ENCODE data around the gene ERC2.

Gene ERC2

DNA sequence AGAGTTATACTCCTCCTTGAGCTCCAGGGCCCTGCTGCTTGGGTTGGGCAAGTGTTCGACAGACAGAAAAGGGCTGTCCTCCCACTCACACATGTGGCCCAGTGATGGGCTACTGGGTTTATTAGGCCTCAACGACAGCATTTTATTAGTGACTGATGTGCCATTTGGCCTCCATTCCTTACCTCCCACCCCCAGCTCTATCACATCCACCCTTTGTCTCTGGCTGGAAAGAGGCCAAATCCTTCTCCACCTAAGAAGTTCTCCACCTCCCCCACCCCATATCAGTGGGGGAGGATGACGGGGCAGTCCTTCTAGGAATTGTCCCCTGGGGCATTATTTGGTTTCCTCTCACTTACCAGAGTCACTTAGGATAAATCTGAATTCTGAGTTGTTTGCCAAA lies 924.0 kb downstream of the ERC2 start:
- Mint-ChIP-seq H3K4me1 (no peaks in the 10 kb centered on the region), H3K36me3 (no peaks in the 10 kb centered on the region), H3K27me3 (peaks cover 2% of the 10 kb centered on the region), H3K9me3 (no peaks in the 10 kb centered on the region), H3K27ac (no peak overlapping the region), H3K4me3 (no peak overlapping the region)
- DNase-seq (ENCODE audit: low spot score in 2 of 2) (no peak), ATAC-seq (ENCODE audit: low read depth) (no peak)

DNA sequence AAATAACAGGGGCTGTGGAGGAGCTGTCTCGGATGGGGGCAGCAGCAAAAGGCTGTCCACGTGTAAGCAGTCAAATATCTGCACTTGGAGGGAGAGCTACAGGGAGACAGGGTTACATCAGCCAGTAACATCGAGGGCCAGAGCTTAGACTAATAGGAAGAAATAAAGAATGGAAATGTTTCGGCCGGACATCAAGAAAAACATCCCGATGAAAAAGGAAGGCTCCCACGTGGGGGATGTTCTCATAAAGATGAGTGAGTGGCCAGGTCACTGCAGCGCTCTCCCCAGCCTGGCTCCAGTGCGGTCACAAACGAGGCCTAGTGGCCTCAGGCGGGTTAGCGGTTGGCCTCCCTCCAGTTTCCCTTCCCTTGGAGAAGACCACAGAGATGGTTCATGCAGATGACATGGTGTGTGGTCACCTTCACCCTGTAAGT lies 925.1 kb downstream of the ERC2 start:
- no peak for DNase-seq (ENCODE audit: low spot score in 2 of 2)
- no peak for ATAC-seq (ENCODE audit: low read depth)
- Mint-ChIP-seq H3K27ac (no peak overlapping the region), H3K9me3 (no peaks in the 10 kb centered on the region), H3K36me3 (no peaks in the 10 kb centered on the region), H3K4me3 (no peak overlapping the region), H3K27me3 (peaks cover 2% of the 10 kb centered on the region), H3K4me1 (no peaks in the 10 kb centered on the region)

DNA sequence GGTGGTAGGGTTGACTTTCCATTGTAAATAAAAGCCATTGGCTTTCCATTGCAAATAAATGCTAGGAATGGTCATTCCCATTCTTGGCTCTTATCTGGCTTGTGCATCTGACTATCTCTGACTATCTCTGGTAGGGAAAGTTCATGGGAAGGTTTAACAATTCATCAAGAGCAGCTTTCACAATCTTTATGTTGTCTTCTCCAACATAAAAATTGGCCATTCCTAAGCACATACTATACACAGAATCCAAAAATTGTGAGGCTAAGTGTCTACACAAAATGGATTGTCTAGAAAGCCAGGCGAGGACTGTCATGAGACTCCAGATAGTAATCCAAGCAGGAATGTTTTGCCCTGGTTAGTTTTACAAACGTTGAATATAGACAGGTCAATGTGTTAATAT lies 926.8 kb downstream of the ERC2 start:
- H3K9me3 Mint-ChIP-seq = no peaks in the 10 kb centered on the region
- H3K27me3 Mint-ChIP-seq = peaks cover 2% of the 10 kb centered on the region
- no peak overlapping the region for H3K27ac Mint-ChIP-seq
- no peaks in the 10 kb centered on the region for H3K4me1 Mint-ChIP-seq
- ATAC-seq (ENCODE audit: low read depth) = no peak
- DNase-seq (ENCODE audit: low spot score in 2 of 2) = no peak
- H3K4me3 Mint-ChIP-seq = no peak overlapping the region
- no peaks in the 10 kb centered on the region for H3K36me3 Mint-ChIP-seq

DNA sequence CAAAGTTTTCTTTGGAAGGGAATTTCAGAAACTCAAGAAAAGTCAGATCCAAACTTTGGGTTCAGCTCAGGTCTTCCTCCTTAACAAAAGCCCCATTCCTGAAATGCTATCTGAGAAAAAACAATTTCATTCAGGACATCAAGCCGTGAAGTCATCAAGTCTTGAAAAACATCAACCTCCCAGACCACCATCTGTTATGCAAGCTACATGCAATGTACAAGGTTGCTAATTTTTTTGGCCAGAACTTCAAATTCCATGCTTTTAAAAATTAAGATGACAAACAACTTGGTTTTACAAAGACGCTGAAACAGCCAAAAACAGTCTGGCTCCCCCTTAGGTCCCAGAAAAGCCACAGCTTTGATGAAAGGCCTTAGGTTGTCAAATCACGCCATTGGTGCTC lies 927.3 kb downstream of the ERC2 start:
- Mint-ChIP-seq H3K27ac (no peak overlapping the region), H3K9me3 (no peaks in the 10 kb centered on the region), H3K4me1 (no peaks in the 10 kb centered on the region), H3K36me3 (no peaks in the 10 kb centered on the region), H3K4me3 (no peak overlapping the region), H3K27me3 (peaks cover 2% of the 10 kb centered on the region)
- ATAC-seq (ENCODE audit: low read depth) (no peak), DNase-seq (ENCODE audit: low spot score in 2 of 2) (no peak)

DNA sequence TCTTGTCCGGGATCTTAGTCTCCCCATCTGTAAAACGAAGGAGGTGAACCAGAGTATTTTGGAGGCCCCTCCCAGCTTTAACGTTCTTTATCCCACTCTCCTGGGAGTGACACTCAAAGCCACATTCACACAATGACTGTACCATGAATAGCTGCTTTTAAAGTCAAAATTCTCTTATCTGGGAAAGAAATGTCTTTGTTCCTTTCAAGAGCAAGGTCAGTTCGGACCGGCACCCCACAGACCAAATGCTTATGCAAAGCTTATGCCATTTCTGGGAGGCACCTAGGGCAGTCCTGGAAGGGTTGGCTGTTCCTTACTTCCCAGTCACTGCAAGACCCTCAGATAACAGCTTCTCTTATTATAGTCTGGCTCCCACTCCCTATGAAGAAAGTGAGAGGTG lies 927.7 kb downstream of the ERC2 start:
- DNase-seq (ENCODE audit: low spot score in 2 of 2) (no peak), ATAC-seq (ENCODE audit: low read depth) (no peak)
- Mint-ChIP-seq H3K4me3 (no peak overlapping the region), H3K4me1 (no peaks in the 10 kb centered on the region), H3K9me3 (no peaks in the 10 kb centered on the region), H3K27me3 (peaks cover 2% of the 10 kb centered on the region), H3K36me3 (no peaks in the 10 kb centered on the region), H3K27ac (no peak overlapping the region)

DNA sequence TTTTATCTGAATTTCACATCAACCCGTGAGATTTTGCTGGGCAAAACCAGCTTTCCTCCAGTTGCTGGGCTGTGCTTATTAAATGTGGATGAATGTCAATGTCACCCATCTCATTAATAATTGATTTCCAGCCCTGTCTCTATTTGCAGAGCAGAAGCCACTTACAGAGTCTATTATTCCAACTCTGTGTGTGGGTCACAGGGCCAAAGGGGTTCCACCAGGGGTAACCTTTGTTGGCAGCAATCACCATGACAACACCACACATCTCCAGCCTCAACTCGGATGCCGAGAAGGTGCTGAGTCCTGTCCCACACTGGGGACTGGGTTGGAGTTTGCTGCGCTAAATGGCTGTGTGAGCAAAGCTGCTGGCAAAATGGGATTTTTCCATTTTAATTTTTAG lies 930.1 kb downstream of the ERC2 start:
- Mint-ChIP-seq H3K4me3 (no peak overlapping the region), H3K36me3 (no peaks in the 10 kb centered on the region)
- ATAC-seq (ENCODE audit: low read depth) = no peak

DNA sequence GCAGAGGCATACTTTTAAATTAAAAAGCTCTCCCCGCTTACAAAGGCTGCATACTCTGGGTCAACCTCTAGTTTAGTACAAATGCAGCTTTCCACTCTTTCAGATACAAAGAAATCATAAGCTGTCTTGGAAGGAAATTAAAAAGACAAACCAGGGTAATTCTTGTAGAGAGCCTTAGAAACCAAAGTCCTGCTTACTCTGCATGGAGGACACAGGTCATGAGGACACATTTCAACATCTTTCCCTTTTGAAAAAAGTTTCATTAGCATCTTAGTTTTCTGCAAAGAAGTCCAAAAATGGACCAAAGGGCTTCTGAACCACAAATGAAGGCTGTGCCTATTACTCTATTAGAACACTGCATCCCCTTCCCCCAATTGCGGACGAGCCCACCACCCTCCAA lies 930.7 kb downstream of the ERC2 start:
- Mint-ChIP-seq H3K36me3 (no peaks in the 10 kb centered on the region), H3K9me3 (no peaks in the 10 kb centered on the region), H3K4me1 (no peaks in the 10 kb centered on the region), H3K4me3 (no peak overlapping the region), H3K27me3 (no peaks in the 10 kb centered on the region), H3K27ac (no peak overlapping the region)
- DNase-seq (ENCODE audit: low spot score in 2 of 2) (no peak), ATAC-seq (ENCODE audit: low read depth) (no peak)

More for the DNA sequence above, 930.1 kb downstream of the ERC2 start:
- H3K27me3 Mint-ChIP-seq = no peaks in the 10 kb centered on the region
- no peak overlapping the region for H3K27ac Mint-ChIP-seq
- no peaks in the 10 kb centered on the region for H3K9me3 Mint-ChIP-seq
- DNase-seq (ENCODE audit: low spot score in 2 of 2) = no peak
- H3K4me1 Mint-ChIP-seq = no peaks in the 10 kb centered on the region

DNA sequence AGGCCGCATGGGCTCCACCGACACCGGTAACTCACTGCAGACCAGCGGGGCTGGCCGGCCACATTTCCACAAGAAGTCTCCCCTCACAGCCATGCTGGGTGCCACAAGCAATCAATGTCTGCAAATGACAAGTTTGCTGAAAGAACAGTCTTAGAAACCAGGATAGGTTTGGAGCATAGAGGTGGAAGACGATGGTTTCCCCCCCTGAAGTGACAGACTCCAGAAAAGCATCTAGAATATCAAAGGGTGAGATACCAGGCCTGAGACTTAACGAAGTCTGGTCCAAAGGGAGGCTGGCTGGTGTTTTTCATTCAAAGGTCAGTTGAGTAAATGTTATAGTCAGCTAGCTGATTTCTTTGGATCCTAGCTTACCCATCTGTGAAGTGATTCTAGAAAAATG lies 931.1 kb downstream of the ERC2 start:
- DNase-seq (ENCODE audit: low spot score in 2 of 2) = no peak
- Mint-ChIP-seq H3K27ac (no peak overlapping the region), H3K4me3 (no peak overlapping the region), H3K4me1 (no peaks in the 10 kb centered on the region), H3K27me3 (no peaks in the 10 kb centered on the region), H3K9me3 (no peaks in the 10 kb centered on the region), H3K36me3 (no peaks in the 10 kb centered on the region)
- ATAC-seq (ENCODE audit: low read depth) = no peak

DNA sequence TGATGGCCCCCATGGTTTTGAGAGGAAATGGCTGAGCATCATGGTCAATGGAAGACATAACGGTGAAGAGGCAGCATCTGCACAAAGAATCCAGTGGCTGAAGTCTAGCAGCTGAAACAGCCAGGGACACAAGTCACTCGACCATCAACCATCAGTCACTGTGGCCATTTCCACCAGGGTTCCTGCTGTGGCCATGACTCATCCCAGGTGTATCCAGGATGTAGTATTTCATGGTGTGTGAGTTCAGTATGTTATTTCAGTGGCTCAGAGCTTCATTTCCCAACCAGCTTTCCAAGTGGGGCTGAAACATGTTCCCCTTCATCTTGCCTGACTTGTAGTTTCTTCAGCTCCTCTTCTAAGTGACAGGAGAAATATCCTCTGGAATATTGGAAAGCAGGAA lies 933.4 kb downstream of the ERC2 start:
- Mint-ChIP-seq H3K9me3 (no peaks in the 10 kb centered on the region), H3K36me3 (no peaks in the 10 kb centered on the region), H3K4me3 (no peak overlapping the region), H3K27ac (no peak overlapping the region), H3K27me3 (no peaks in the 10 kb centered on the region), H3K4me1 (no peaks in the 10 kb centered on the region)
- no peak for DNase-seq (ENCODE audit: low spot score in 2 of 2)
- ATAC-seq (ENCODE audit: low read depth) = no peak

DNA sequence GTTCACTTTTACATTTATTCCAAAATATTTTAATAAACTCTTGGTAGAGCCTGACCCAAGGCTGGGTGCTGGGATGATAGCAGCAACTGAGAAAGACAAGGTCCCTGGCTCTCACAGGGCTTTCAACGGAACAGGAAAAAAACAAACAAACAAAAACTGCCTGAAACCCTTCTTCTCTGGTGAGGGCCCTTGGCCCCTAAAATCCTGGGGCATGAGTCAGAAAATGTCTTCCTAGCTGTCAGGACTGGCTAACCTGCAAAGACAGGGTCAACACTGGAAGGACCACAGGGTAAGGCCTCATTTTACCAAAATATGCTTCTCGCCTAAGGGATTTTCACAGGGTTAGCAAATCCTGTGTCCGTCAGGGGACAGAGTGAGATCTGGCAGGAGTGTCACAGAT lies 935.5 kb downstream of the ERC2 start:
- Mint-ChIP-seq H3K36me3 (no peaks in the 10 kb centered on the region), H3K4me1 (no peaks in the 10 kb centered on the region), H3K4me3 (no peak overlapping the region), H3K27me3 (no peaks in the 10 kb centered on the region), H3K27ac (no peak overlapping the region), H3K9me3 (no peaks in the 10 kb centered on the region)
- ATAC-seq (ENCODE audit: low read depth) (no peak), DNase-seq (ENCODE audit: low spot score in 2 of 2) (no peak)

DNA sequence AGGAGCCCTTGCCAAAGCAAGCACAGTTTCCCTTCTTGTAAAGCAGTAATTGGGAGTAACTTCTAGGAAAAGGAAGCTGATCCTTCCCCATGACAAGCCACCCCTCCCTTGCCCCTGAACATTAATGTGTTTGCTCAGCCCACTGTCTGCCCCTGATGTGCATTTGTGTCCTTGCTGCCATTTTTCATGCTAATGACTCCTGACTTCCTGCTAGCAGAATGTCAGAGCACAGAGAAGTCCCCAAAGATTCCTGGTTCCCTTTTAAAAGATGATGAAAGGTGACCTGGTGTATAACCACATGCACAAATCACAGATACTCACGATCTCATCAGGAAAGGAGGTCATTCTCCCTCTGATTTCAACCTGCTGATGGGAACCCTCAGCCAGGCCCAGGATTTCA lies 936.9 kb downstream of the ERC2 start:
- no peak overlapping the region for H3K27ac Mint-ChIP-seq
- ATAC-seq (ENCODE audit: low read depth) (no peak), DNase-seq (ENCODE audit: low spot score in 2 of 2) (no peak)
- no peaks in the 10 kb centered on the region for H3K36me3 Mint-ChIP-seq
- H3K27me3 Mint-ChIP-seq = no peaks in the 10 kb centered on the region
- H3K4me1 Mint-ChIP-seq = no peaks in the 10 kb centered on the region
- H3K4me3 Mint-ChIP-seq = no peak overlapping the region
- no peaks in the 10 kb centered on the region for H3K9me3 Mint-ChIP-seq

DNA sequence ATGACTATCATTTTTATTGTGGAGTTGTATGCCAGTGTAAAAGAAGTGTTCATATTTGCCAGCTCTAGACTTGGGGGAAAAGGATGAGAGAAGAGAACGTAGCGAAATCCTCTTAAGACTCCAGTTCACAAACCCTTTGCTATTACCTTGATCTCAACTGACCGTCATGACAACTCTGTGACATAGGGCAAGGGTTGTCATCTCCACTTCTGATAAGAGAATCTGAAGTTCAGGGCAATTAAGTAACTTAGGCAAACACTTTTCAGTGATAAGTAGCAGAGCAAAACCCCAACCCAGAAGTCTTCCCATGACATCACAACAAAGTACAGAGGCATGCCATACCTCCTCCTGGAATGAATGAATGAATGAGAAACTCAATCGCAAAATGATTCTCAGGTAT lies 940.9 kb downstream of the ERC2 start:
- no peaks in the 10 kb centered on the region for H3K4me1 Mint-ChIP-seq
- no peak overlapping the region for H3K27ac Mint-ChIP-seq
- H3K9me3 Mint-ChIP-seq = peaks cover 2% of the 10 kb centered on the region
- ATAC-seq (ENCODE audit: low read depth) (no peak), DNase-seq (ENCODE audit: low spot score in 2 of 2) (no peak)
- H3K36me3 Mint-ChIP-seq = no peaks in the 10 kb centered on the region
- H3K27me3 Mint-ChIP-seq = peaks cover 2% of the 10 kb centered on the region
- no peak overlapping the region for H3K4me3 Mint-ChIP-seq

DNA sequence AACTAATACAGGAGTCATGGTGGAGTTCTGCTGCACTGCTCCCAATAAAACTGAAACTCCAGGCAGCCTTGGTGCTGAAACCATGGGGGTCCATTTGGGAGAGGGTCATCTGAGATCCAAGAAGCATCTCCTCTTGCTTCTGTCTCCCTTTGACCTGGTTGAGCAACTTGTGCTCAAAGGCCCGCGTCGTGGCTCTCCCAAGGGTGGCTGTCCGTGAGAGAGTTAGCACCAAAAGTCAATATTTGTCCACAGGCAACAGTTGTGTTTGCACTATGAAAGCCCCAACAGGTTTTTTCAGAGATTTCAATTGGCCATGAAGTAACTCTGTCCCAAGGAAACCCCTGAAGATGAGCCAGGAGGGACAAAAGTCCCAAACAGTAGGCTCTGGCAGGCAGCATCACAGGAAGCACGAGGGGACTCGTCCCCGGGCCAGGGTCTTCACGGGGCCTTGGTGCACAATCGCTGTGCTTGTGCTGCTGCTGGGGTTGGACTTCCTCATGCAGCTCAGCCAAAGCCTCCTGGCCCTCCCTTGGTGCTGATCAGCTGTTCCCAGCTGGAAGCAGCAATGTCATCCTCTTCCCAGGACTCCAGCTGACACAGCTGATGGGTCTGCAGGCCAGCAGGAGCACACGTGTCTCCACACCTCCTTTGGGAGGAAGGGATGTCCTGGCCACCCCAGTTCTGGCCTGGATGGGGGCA lies 941.8 kb downstream of the ERC2 start:
- Mint-ChIP-seq H3K36me3 (no peaks in the 10 kb centered on the region), H3K4me1 (no peaks in the 10 kb centered on the region), H3K27me3 (peaks cover 2% of the 10 kb centered on the region), H3K9me3 (peaks cover 2% of the 10 kb centered on the region), H3K4me3 (no peak overlapping the region), H3K27ac (no peak overlapping the region)
- ATAC-seq (ENCODE audit: low read depth) (no peak), DNase-seq (ENCODE audit: low spot score in 2 of 2) (no peak)

DNA sequence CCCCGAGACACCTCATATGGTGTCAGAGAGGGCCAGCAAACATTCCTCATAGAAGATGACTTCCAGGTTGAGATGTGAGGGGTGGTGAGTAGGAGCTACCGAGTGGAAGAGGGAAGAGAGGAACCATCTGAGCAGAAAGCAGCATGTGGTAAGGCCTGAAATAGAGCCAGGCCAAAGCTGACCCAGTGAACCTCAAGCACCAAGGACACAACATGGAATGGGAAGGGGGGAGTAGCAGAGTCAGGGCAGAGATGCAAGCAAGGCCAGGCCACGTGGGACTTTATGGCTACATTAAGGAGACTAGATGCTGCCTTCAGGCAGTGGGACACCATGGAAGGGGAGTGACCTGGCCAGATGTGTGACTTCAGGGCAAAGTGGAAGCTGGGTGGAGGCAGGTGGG lies 942.8 kb downstream of the ERC2 start:
- DNase-seq (ENCODE audit: low spot score in 2 of 2) (no peak), ATAC-seq (ENCODE audit: low read depth) (no peak)
- no peaks in the 10 kb centered on the region for H3K36me3 Mint-ChIP-seq
- peaks cover 2% of the 10 kb centered on the region for H3K9me3 Mint-ChIP-seq
- H3K27me3 Mint-ChIP-seq = peaks cover 2% of the 10 kb centered on the region
- H3K27ac Mint-ChIP-seq = no peak overlapping the region
- H3K4me3 Mint-ChIP-seq = no peak overlapping the region
- no peaks in the 10 kb centered on the region for H3K4me1 Mint-ChIP-seq

DNA sequence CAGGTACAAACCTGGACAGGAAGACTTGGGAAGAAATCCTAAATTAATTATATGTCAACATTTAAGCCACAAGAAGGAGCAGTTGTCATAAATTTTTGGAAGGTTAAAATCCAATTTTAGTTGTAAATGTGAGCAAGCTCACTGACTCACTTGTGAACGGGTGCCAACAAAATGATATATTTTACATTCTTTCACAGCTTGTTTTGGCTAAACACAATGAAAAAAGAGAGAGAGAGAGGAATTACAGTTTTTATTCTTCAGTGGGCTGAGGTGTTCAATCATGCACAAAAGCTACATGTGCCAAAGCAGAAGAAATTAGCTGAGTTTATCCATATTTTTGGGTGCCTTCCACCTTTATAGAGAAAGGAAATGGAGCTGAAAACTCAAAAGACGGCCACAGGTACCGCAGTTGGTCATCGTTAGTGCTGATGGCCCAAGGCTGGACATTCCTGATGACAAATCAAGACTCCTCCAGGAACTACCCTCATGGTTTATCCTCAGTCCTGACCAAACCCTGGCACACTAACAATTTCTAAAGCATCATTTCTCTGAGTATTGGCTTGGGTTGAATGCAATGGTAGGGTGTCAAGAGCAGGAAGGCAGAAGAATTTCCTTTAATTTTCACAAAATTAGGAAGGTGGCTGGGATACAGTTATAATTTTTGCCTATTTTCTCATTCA lies 943.6 kb downstream of the ERC2 start:
- DNase-seq (ENCODE audit: low spot score in 2 of 2) (no peak), ATAC-seq (ENCODE audit: low read depth) (no peak)
- H3K9me3 Mint-ChIP-seq = peaks cover 2% of the 10 kb centered on the region
- H3K27ac Mint-ChIP-seq = no peak overlapping the region
- H3K4me1 Mint-ChIP-seq = no peaks in the 10 kb centered on the region
- H3K4me3 Mint-ChIP-seq = no peak overlapping the region
- peaks cover 2% of the 10 kb centered on the region for H3K27me3 Mint-ChIP-seq
- no peaks in the 10 kb centered on the region for H3K36me3 Mint-ChIP-seq
